HG03521 (cell line): ENCODE measurements around the gene ADORA3.

Experiments used
- ATAC-seq: cut with Tn5 transposase; IDR thresholded peaks from one replicate; pipeline ENCODE4 v1.9.1; 2021; ENCODE audit warnings: mild to moderate bottlenecking, moderate library complexity; ENCODE audit not compliant: unreplicated experiment

Gene ADORA3

GRCh38 chr1:111476214-111476613 is 27.2 kb downstream of the ADORA3 start:
- no peak for ATAC-seq

DNA sequence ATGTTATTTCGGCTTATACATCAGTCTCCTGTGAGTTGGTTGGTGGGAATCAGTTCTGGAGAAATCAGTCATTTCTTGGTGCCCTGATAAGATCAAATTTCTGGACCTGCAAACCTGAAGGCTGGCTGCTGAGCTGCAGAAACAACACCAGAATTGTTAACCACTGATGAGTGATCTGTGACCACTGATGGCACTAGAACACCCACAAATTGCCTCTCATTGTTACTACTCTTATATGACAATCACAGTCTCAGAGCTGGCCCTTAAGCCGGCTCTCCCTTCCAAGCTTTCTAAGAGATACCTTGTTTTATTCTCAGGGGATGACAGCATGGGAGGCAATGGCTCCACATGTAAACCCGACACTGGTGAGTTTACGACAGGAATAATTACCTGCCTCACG is 27.7 kb downstream of the ADORA3 start:
- ATAC-seq, result no peak

GRCh38 chr1:111474521-111474920 is 28.9 kb downstream of the ADORA3 start:
- no peak for ATAC-seq

GRCh38 chr1:111474106-111474505 is 29.3 kb downstream of the ADORA3 start:
- no peak for ATAC-seq

GRCh38 chr1:111471538-111471937 is 31.9 kb downstream of the ADORA3 start:
- ATAC-seq, result no peak

GRCh38 chr1:111471012-111471411 is 32.4 kb downstream of the ADORA3 start:
- ATAC-seq, result no peak

- no peak for ATAC-seq
Observed at GRCh38 chr1:111470596-111470995, 32.8 kb downstream of the ADORA3 start.

GRCh38 chr1:111469539-111469938 is 33.9 kb downstream of the ADORA3 start:
- no peak for ATAC-seq

DNA sequence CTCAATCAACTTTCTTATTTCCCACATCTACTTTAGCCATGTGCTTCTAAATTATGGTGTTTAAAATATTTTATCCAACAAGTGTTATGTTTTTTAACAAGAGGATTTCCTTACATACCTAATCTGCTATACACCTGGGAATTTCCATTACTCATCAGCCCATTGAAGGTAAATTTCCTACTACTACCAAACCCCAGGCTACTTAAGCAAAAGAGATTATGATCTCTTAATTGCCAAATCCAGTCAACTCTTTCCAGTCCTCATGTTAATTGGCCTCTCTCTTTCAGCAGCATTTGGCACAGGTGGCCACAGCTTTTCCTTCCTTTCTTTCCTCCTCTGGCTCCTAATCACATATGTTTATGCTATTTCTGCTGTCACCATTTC is 34.7 kb downstream of the ADORA3 start:
- ATAC-seq, result no peak

DNA sequence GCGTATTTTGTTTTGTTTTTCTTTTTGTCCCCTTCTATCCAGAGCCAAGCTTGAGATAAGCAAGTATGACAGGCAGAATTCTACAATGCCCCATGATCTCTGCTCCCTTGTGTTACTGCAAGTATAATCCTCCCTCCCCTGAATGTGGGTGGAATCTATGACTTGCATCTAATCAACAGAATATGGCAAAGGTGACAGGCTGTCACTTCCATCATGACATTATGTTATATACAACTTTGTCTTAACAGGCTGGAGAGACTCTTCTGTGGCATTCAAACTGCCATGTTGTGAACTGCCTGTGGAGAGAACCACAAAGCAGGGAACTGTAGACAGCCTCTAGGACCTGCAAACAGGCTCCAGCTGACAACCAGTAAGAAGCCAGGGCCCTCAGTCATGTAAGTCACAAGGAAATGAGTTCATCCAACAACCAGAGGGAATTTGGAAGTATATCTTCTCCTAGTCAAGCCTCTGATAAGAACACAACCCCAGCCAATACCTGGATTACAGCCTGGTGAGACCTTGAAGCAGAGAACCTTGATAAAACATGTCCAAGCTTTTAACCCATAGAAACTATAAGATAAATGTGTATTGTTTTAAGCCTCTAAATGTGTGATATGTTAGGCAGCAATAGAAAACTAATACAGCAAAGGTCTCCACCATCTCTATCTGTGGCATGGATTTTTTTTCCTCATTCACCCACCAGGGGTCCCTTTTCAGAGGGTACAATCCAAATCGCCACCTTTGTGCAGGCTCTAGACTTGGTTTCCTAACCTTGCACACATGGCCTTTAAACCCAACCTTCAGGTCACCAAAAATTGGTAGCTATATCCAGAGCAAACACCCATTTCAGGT is 35.3 kb downstream of the ADORA3 start:
- no peak for ATAC-seq

GRCh38 chr1:111466480-111466879 is 37.0 kb downstream of the ADORA3 start:
- no peak for ATAC-seq

GRCh38 chr1:111465754-111466153 is 37.7 kb downstream of the ADORA3 start:
- ATAC-seq, result no peak

- ATAC-seq, result no peak
Observed at GRCh38 chr1:111463029-111463683, 40.3 kb downstream of the ADORA3 start.

- no peak for ATAC-seq
Observed at GRCh38 chr1:111462370-111463028, 40.9 kb downstream of the ADORA3 start.

DNA sequence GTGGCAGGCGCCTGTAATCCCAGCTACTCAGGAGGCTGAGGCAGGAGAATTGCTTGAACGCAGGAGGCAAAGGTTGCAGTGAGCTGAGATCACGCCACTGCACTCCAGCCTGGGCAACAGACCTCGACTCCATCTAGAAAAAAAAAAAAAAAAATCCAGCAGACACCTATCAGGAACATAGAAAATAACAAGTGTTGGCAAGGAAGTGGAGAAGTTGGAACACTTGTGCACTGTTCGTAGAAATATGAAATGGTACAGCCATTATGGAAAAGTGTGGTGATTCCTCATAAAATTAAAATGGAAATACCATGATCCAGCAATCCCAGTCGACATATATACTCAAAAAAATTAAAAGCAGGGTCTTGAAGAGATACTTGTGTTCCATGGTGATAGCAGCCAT is 41.7 kb downstream of the ADORA3 start:
- no peak for ATAC-seq

DNA sequence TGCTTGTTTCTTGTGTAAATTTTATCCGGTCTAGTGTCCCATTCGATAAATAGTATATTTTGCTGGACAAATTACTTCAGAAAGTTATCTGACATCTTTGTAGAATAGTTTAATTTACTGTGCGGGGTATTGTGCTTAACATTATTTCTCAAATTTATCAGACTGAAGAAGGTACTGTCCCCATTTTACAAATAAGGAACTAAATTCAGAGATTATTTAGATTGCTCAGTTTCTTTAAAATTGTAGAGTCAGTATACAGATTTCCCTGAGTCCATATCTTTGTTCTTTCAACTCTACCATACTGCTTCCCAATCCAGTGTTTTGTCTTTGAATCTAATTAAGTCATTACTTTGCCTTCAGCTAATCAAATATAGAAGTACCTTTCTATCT is 47.8 kb downstream of the ADORA3 start:
- ATAC-seq, result no peak

DNA sequence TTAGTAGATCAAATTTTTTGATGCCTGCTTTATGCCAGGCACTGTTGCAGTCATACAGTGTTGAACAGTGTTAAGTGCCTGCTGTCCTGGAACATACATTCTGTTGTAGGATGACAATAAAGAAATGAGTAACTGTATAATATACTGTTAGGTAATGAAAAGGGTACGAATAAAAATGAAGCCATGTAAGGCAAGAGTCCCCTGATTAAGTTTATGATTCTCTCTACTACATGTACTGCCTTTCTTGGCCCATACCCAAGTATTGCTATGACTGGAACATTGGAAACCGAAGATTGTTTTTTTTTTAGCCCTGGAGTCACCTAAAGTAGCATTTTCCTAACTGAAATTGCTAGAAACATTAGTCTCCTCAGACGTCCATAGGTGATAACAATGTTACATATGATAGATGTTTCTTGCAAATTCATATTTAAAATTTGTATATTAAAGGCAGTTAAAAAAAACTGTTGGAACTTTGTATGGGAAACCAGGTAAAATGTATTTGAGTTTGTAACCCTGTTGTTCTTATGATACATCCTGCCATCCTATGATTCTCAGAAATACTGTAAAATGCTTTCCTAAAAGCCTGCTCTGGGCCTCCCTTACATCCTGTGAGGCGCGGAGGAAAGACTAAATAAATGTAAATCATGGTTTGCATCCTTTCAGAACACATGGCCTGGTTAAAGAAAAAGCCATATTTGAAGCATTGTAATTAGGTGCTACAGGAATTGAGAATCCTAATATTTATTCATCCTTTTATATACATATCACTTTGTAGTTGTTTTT is 48.4 kb downstream of the ADORA3 start:
- ATAC-seq, result no peak

- ATAC-seq, result no peak
Observed at GRCh38 chr1:111453706-111454105, 49.7 kb downstream of the ADORA3 start.

DNA sequence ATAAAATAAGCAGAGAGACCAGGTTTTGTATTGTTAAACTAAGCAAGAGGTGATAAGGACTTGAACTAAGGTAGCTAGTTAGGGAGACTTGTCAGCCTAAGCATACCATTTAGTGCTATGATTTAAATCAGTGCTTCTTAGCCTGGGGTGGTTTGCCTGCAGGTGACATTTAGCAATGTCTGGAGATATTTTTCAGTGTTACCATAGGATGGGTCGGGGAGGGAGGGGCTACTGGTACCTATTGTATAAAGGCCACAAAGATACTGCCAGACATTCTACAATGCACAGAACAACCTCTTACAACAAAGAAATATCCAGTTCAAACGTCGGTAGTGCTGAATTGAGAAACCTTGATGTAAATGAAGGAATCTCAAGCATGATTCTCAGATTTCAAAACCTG is 50.9 kb downstream of the ADORA3 start:
- ATAC-seq, result no peak

GRCh38 chr1:111450185-111450584 is 53.2 kb downstream of the ADORA3 start:
- ATAC-seq, result no peak

DNA sequence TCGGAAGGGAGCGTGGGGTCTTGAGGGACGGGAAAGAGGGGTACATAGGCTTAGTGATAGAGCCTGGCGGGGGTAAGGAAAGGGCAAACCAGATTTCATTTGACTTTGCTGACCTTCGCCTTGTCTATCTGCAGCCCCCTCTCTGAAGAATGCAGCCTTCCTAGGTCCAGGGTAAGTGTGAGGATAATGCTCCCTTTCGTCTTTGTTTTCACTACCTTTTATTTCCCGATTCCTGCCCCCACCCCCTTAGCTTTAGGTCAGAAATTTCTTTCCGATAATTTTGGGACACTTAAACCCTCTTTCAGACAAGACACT is 53.8 kb downstream of the ADORA3 start:
- ATAC-seq, result no peak
